Cardiac fibroblast (primary cell): ENCODE results near the gene TOMM7.
A peak's percentile ranks its signal among the peaks of the same experiment; 100 is the strongest.
"Not testable (repeated sequence)": the region's sequence is repeated elsewhere in the genome, so short reads cannot be mapped to it uniquely, and the experiment has no call there.

Source experiments
- DNase-seq, 2 donors: peaks; one replicate each; pipeline versions ENCODE4 v3.0.0 to v3.0.0-alpha.2; 2010; ENCODE audit warnings: low read depth in 2 of 2
- H3K4me3 ChIP-seq, 2 donors: replicated peaks in 1 of 2; 1 replicate in 1 of 2; 2 replicates in 1 of 2; pipeline ENCODE4 v1.5.1; 2011; ENCODE audit warnings: low read depth in 2 of 2, low read length in 2 of 2, mild to moderate bottlenecking in 2 of 2, moderate library complexity in 1 of 2
- CTCF ChIP-seq: IDR thresholded peaks from one replicate; pipeline ENCODE4 v1.5.1; 2011; ENCODE audit warnings: low read depth, mild to moderate bottlenecking, low read length, inconsistent platforms

TOMM7 gene

GRCh38 chr7:22786290-22786932 lies 36.2 kb downstream of the TOMM7 start:
- no peak overlapping the region for H3K4me3 ChIP-seq
- no peak for TF ChIP-seq CTCF
- DNase-seq = no peak

GRCh38 chr7:22784346-22784745 lies 38.3 kb downstream of the TOMM7 start:
- peak in 1 of 2 donors; percentile 81 for DNase-seq
- H3K4me3 ChIP-seq = no peak overlapping the region
- TF ChIP-seq CTCF = no peak

- no peak for DNase-seq
- no peak overlapping the region for H3K4me3 ChIP-seq
- TF ChIP-seq CTCF = no peak
These were observed 39.2 kb downstream of the TOMM7 start for GRCh38 chr7:22783421-22783820.

- peak; percentile 54 to 77 for DNase-seq
- peak; percentile 92 for TF ChIP-seq CTCF
These were observed 39.9 kb downstream of the TOMM7 start for GRCh38 chr7:22782616-22783232.

GRCh38 chr7:22781230-22781711 lies 41.4 kb downstream of the TOMM7 start:
- no peak for TF ChIP-seq CTCF
- DNase-seq = peak; percentile 76 to 91
- H3K4me3 ChIP-seq = no peak overlapping the region

More at GRCh38 chr7:22782616-22783232, 39.9 kb downstream of the TOMM7 start:
- H3K4me3 ChIP-seq = no peak overlapping the region

- H3K4me3 ChIP-seq, DNase-seq: not testable (repeated sequence)
These were observed 42.8 kb downstream of the TOMM7 start for GRCh38 chr7:22779730-22780323.

GRCh38 chr7:22776964-22777363 lies 45.7 kb downstream of the TOMM7 start:
- TF ChIP-seq CTCF = no peak
- no peak for DNase-seq
- no peak overlapping the region for H3K4me3 ChIP-seq
